ENCODE measurements around the gene SPRR4. TPM values are rescaled to one million over a fixed set of nuclear protein-coding genes. Genes with fewer than 3 reads are reported as not detected.
A peak's percentile ranks its signal among the peaks of the same experiment; 100 is the strongest.

Gene SPRR4
- polyA plus RNA-seq, 1 donor (not counting 4 experiments of a cell fraction or from before 2014, with no cell fraction given): 1.9 TPM

GRCh38 chr1:152926091-152926490, 44.4 kb upstream of the SPRR4 start:
- Histone ChIP-seq H3K9me1 (ENCODE audit: control insufficient read depth, extremely low read depth, insufficient read depth, low read length) (no peaks in the 10 kb centered on the region), H3K27ac (ENCODE audit: control insufficient read depth, insufficient read depth, low read length) (no peak overlapping the region), H3K27me3 (ENCODE audit: control insufficient read depth, extremely low read depth, insufficient read depth, low read length) (no peaks in the 10 kb centered on the region), H3K4me3 (ENCODE audit: control insufficient read depth in 2 of 3, extremely low read depth in 1 of 3, insufficient read depth in 2 of 3, low read depth in 1 of 3, low read length in 3 of 3) (no peak overlapping the region), H2AFZ (ENCODE audit: control insufficient read depth, low read length) (no peak overlapping the region), H3K36me3 (ENCODE audit: control insufficient read depth in 2 of 2, extremely low read depth in 1 of 2, insufficient read depth in 2 of 2, low read length in 2 of 2) (no peaks in the 10 kb centered on the region), H3K9ac (ENCODE audit: control insufficient read depth, extremely low read depth, insufficient read depth, low read length) (no peak overlapping the region), H4K20me1 (ENCODE audit: control insufficient read depth, extremely low read depth, insufficient read depth, low read length) (no peaks in the 10 kb centered on the region), H3K4me1 (ENCODE audit: control insufficient read depth, extremely low read depth, insufficient read depth, low read length) (no peaks in the 10 kb centered on the region), H3K9me3 (ENCODE audit: control insufficient read depth, low read depth, low read length) (no peaks in the 10 kb centered on the region), H3K79me2 (ENCODE audit: control insufficient read depth, insufficient read depth, low read length) (no peaks in the 10 kb centered on the region), H3K4me2 (ENCODE audit: control insufficient read depth, extremely low read depth, insufficient read depth, low read depth, low read length) (no peak overlapping the region)
- dilution Hi-C loops (cut with MboI; ENCODE audit: extremely low pct_ligation_motif_present, low sequenced_read_pairs): no loop called here
- FAIRE-seq: peak; percentile 93
- no peak for DNase-seq (ENCODE audit: low read depth, low spot score)
- TF ChIP-seq EZH2 (IDR thresholded peaks at IDR 0.05; ENCODE audit: low read length): no peak
- TF ChIP-seq, protein P1, sequence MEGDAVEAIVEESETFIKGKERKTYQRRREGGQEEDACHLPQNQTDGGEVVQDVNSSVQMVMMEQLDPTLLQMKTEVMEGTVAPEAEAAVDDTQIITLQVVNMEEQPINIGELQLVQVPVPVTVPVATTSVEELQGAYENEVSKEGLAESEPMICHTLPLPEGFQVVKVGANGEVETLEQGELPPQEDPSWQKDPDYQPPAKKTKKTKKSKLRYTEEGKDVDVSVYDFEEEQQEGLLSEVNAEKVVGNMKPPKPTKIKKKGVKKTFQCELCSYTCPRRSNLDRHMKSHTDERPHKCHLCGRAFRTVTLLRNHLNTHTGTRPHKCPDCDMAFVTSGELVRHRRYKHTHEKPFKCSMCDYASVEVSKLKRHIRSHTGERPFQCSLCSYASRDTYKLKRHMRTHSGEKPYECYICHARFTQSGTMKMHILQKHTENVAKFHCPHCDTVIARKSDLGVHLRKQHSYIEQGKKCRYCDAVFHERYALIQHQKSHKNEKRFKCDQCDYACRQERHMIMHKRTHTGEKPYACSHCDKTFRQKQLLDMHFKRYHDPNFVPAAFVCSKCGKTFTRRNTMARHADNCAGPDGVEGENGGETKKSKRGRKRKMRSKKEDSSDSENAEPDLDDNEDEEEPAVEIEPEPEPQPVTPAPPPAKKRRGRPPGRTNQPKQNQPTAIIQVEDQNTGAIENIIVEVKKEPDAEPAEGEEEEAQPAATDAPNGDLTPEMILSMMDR (optimal IDR thresholded peaks at IDR 0.05 in 1 of 3, IDR thresholded peaks at IDR 0.05 in 1 of 3, conservative IDR thresholded peaks at IDR 0.05 in 1 of 3; ENCODE audit: extremely low read depth in 1 of 3, insufficient read depth in 2 of 3, low read length in 3 of 3): peak; percentile 82 to 93 (median 83)

- Histone ChIP-seq H4K20me1 (ENCODE audit: control insufficient read depth, extremely low read depth, insufficient read depth, low read length) (no peaks in the 10 kb centered on the region), H3K4me3 (ENCODE audit: control insufficient read depth in 2 of 3, extremely low read depth in 1 of 3, insufficient read depth in 2 of 3, low read depth in 1 of 3, low read length in 3 of 3) (no peak overlapping the region), H3K36me3 (ENCODE audit: control insufficient read depth in 2 of 2, extremely low read depth in 1 of 2, insufficient read depth in 2 of 2, low read length in 2 of 2) (no peaks in the 10 kb centered on the region), H3K79me2 (ENCODE audit: control insufficient read depth, insufficient read depth, low read length) (no peaks in the 10 kb centered on the region), H3K9me1 (ENCODE audit: control insufficient read depth, extremely low read depth, insufficient read depth, low read length) (no peaks in the 10 kb centered on the region), H3K9ac (ENCODE audit: control insufficient read depth, extremely low read depth, insufficient read depth, low read length) (no peak overlapping the region), H2AFZ (ENCODE audit: control insufficient read depth, low read length) (no peak overlapping the region), H3K27me3 (ENCODE audit: control insufficient read depth, extremely low read depth, insufficient read depth, low read length) (no peaks in the 10 kb centered on the region), H3K4me2 (ENCODE audit: control insufficient read depth, extremely low read depth, insufficient read depth, low read depth, low read length) (no peak overlapping the region), H3K4me1 (ENCODE audit: control insufficient read depth, extremely low read depth, insufficient read depth, low read length) (peaks cover 9% of the 10 kb centered on the region), H3K9me3 (ENCODE audit: control insufficient read depth, low read depth, low read length) (no peaks in the 10 kb centered on the region), H3K27ac (ENCODE audit: control insufficient read depth, insufficient read depth, low read length) (no peak overlapping the region)
- DNase-seq (ENCODE audit: low read depth, low spot score): no peak
- no peak for TF ChIP-seq EZH2 (IDR thresholded peaks at IDR 0.05; ENCODE audit: low read length)
- TF ChIP-seq, protein P1 (optimal IDR thresholded peaks at IDR 0.05 in 1 of 3, IDR thresholded peaks at IDR 0.05 in 1 of 3, conservative IDR thresholded peaks at IDR 0.05 in 1 of 3; ENCODE audit: extremely low read depth in 1 of 3, insufficient read depth in 2 of 3, low read length in 3 of 3): no peak
- FAIRE-seq: no peak
- dilution Hi-C loops (cut with MboI; ENCODE audit: extremely low pct_ligation_motif_present, low sequenced_read_pairs): no loop called here
Measured at GRCh38 chr1:152928671-152929070, 41.8 kb upstream of the SPRR4 start.
